Neural cell (in vitro differentiated cells): Measurements from ENCODE around the gene CRX. TPM values are rescaled to one million over a fixed set of nuclear protein-coding genes. Genes with fewer than 3 reads are reported as not detected.

Experiments used
- H2AFZ ChIP-seq: fragments of 200-600, 300-800 bp; sonication (generic), shearing (Covaris generic); 2 replicates; pipeline ENCODE4 v1.6.0; 2014; ENCODE audit warnings: low read depth, mild to moderate bottlenecking, antibody characterized with exemption, low read length, moderate library complexity
- H3F3A ChIP-seq: fragments of 200-600 bp; shearing (Covaris generic); 2 replicates; pipeline ENCODE4 v1.6.1; 2016; ENCODE audit warnings: mild to moderate bottlenecking, moderate library complexity, mixed read lengths, antibody characterized with exemption, low read length; ENCODE audit not compliant: insufficient read depth, poor library complexity, severe bottlenecking
- H3K27ac ChIP-seq: fragments of 200-600, 300-800 bp; sonication (generic), shearing (Covaris generic); 2 replicates; pipeline ENCODE4 v1.5.1; 2014; ENCODE audit warnings: mild to moderate bottlenecking, low read length, moderate library complexity
- H3K27me3 ChIP-seq: fragments of 300-800, 200-600 bp; sonication (generic), shearing (Covaris generic); 2 replicates; pipeline ENCODE4 v1.6.0; 2014; ENCODE audit warnings: mild to moderate bottlenecking, low read depth, low read length, moderate library complexity; ENCODE audit not compliant: insufficient read depth
- H3K36me3 ChIP-seq: fragments of 300-800, 200-600 bp; sonication (generic), shearing (Covaris generic); 2 replicates; pipeline ENCODE4 v1.5.1; 2014; ENCODE audit warnings: mild to moderate bottlenecking, antibody characterized with exemption, low read length, moderate library complexity; ENCODE audit not compliant: insufficient read depth
- H3K4me2 ChIP-seq: fragments of 300-800, 200-600 bp; sonication (generic), shearing (Covaris generic); 2 replicates; pipeline ENCODE4 v1.6.0; 2014; ENCODE audit warnings: mild to moderate bottlenecking, low read length
- H3K4me3 ChIP-seq: fragments of 300-800, 200-600 bp; sonication (generic), shearing (Covaris generic); 2 replicates; pipeline ENCODE4 v1.5.1; 2014; ENCODE audit warnings: mild to moderate bottlenecking, low read length, moderate library complexity
- H3K79me2 ChIP-seq: fragments of 200-600 bp; shearing (Covaris generic); replicated peaks from 2 replicates; pipeline ENCODE4 v1.6.0; 2014; ENCODE audit warnings: mild to moderate bottlenecking, low read length, moderate library complexity; ENCODE audit not compliant: insufficient read depth
- H3K9ac ChIP-seq: fragments of 300-800, 200-600 bp; sonication (generic), shearing (Covaris generic); 2 replicates; pipeline ENCODE4 v1.6.1; 2016; ENCODE audit warnings: mild to moderate bottlenecking, low read length, mixed read lengths
- H3K9me2 ChIP-seq: fragments of 200-600 bp; shearing (Covaris generic); 2 replicates; pipeline ENCODE4 v1.6.1; 2016; ENCODE audit warnings: mild to moderate bottlenecking, low read length, mixed read lengths; ENCODE audit not compliant: insufficient read depth
- H3K9me3 ChIP-seq: fragments of 200-600, 300-800 bp; sonication (generic), shearing (Covaris generic); 2 replicates; pipeline ENCODE4 v1.6.1; 2016; ENCODE audit warnings: mild to moderate bottlenecking, mixed run types, low read length, moderate library complexity, mixed read lengths
- H4K20me1 ChIP-seq: fragments of 200-600 bp; shearing (Covaris generic); 2 replicates; pipeline ENCODE4 v1.6.1; 2016; ENCODE audit warnings: mild to moderate bottlenecking, mixed run types; ENCODE audit not compliant: insufficient read depth
- EP300 ChIP-seq: fragments of 450-650 bp; conservative IDR thresholded peaks from 2 replicates; pipeline ENCODE4 v1.6.1; 2014; ENCODE audit warnings: antibody characterized with exemption, mild to moderate bottlenecking, moderate library complexity; ENCODE audit not compliant: poor library complexity, severe bottlenecking
- EZH2 ChIP-seq: fragments of 200-600, 300-800 bp; shearing (Covaris generic), sonication (generic); IDR thresholded peaks from 2 replicates; pipeline ENCODE4 v1.6.1; 2014; ENCODE audit warnings: antibody characterized with exemption, low read length, borderline replicate concordance, mild to moderate bottlenecking; ENCODE audit not compliant: insufficient read depth, poor library complexity, severe bottlenecking
- MXI1 ChIP-seq: fragments of 450-650 bp; conservative IDR thresholded peaks from 2 replicates; pipeline ENCODE4 v1.6.1; 2014; ENCODE audit warnings: antibody characterized with exemption, mild to moderate bottlenecking; ENCODE audit not compliant: poor library complexity, severe bottlenecking
- POLR2AphosphoS5 ChIP-seq: IDR thresholded peaks from 2 replicates; pipeline ENCODE4 v1.6.1; 2012
- RAD21 ChIP-seq: fragments of 450-650 bp; conservative IDR thresholded peaks from 2 replicates; pipeline ENCODE4 v1.6.1; 2014; ENCODE audit warnings: antibody characterized with exemption, mild to moderate bottlenecking, moderate library complexity
- SMC3 ChIP-seq: fragments of 450-650 bp; conservative IDR thresholded peaks from 2 replicates; pipeline ENCODE4 v1.6.1; 2014; ENCODE audit warnings: antibody characterized with exemption, mild to moderate bottlenecking, moderate library complexity; ENCODE audit not compliant: poor library complexity
- TAF1 ChIP-seq: IDR thresholded peaks from 2 replicates; pipeline ENCODE4 v1.6.1; 2012; ENCODE audit warnings: low read depth
- polyA plus RNA-seq: library from polyadenylated mRNA; depleted of rRNA; stranded (reverse); fragments of >200 nt; gene quantifications from 2 replicates; pipeline ENCODE4 v1.2.3, GENCODE V29; 2014
- TF ChIP-seq, protein P1 (sequence below): fragments of 450-650 bp; IDR thresholded peaks from 2 replicates; pipeline ENCODE4 v1.5.1; 2014; ENCODE audit warnings: antibody characterized with exemption, mild to moderate bottlenecking, moderate library complexity; ENCODE audit not compliant: poor library complexity, severe bottlenecking
- TF ChIP-seq, protein P2 (sequence below): IDR thresholded peaks from 2 replicates; pipeline ENCODE4 v1.6.1; 2012; ENCODE audit warnings: borderline replicate concordance

CRX gene
- polyA plus RNA-seq, 1 donor from 2014 or later = not detected

DNA sequence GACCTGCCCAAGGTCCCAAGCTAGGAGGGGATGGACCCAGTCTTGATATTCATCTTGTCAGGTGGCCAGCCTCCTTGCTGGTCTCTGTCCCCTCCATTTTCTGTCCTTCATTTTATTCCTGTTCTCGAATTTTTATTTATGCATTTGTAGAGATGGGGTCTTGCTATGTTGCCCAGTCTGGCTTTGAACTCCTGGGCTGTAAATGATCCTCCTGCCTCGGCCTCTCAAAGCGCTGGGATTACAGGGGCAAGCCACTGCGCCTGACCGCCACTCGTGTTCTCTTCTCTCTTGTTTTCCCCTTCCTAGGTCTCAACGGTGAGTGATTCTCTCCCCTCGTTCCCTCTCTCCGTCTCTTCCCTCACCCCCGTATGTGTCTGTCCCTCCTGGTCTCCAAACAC lies 26.7 kb downstream of the CRX start:
- no peak overlapping the region for H2AFZ ChIP-seq

DNA sequence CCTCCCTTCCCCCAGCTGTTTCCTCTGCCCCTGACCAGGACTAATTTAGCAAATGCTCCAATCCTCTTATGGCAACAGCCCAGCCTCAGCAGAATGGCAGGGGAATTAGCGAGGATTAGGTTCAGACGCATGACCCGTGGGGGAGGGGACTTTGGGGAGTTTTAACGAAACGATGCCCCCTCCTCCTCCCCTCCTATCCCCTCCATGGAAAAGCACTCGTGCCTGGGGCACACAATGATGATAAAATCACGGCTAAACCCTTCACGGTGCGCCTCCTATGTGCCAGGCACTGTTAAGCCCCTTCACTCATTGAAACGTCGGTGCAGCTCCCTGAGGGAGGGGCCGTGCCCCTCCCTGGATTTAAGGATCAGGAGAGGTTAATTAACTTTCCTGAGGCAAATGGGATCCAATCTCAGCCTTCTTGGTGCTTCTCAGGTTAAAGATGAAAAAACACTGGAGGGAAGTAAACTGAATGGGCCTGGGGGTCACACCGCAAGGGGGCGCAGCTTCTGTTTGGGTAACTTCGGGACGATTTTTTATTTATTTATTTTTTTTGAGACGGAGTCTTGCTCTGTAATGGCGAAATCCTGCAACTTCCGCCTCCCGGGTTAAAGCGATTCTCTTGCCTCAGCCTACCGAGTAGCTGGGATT lies 27.2 kb downstream of the CRX start:
- Histone ChIP-seq H3K36me3 (no peaks in the 10 kb centered on the region), H3K27me3 (no peaks in the 10 kb centered on the region), H3K79me2 (no peaks in the 10 kb centered on the region), H3K9me2 (no peaks in the 10 kb centered on the region), H3K27ac (no peak overlapping the region), H3K4me2 (no peak overlapping the region), H4K20me1 (no peaks in the 10 kb centered on the region), H2AFZ (no peak overlapping the region), H3K9ac (no peak overlapping the region), H3K9me3 (no peaks in the 10 kb centered on the region), H3K4me3 (no peak overlapping the region), H3F3A (no peaks in the 10 kb centered on the region)
- TF ChIP-seq, protein P1, sequence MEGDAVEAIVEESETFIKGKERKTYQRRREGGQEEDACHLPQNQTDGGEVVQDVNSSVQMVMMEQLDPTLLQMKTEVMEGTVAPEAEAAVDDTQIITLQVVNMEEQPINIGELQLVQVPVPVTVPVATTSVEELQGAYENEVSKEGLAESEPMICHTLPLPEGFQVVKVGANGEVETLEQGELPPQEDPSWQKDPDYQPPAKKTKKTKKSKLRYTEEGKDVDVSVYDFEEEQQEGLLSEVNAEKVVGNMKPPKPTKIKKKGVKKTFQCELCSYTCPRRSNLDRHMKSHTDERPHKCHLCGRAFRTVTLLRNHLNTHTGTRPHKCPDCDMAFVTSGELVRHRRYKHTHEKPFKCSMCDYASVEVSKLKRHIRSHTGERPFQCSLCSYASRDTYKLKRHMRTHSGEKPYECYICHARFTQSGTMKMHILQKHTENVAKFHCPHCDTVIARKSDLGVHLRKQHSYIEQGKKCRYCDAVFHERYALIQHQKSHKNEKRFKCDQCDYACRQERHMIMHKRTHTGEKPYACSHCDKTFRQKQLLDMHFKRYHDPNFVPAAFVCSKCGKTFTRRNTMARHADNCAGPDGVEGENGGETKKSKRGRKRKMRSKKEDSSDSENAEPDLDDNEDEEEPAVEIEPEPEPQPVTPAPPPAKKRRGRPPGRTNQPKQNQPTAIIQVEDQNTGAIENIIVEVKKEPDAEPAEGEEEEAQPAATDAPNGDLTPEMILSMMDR = no peak
- TF ChIP-seq EZH2 (no peak), TAF1 (no peak), SMC3 (no peak), EP300 (no peak), POLR2AphosphoS5 (no peak), RAD21 (no peak), MXI1 (no peak)
- TF ChIP-seq, protein P2, sequence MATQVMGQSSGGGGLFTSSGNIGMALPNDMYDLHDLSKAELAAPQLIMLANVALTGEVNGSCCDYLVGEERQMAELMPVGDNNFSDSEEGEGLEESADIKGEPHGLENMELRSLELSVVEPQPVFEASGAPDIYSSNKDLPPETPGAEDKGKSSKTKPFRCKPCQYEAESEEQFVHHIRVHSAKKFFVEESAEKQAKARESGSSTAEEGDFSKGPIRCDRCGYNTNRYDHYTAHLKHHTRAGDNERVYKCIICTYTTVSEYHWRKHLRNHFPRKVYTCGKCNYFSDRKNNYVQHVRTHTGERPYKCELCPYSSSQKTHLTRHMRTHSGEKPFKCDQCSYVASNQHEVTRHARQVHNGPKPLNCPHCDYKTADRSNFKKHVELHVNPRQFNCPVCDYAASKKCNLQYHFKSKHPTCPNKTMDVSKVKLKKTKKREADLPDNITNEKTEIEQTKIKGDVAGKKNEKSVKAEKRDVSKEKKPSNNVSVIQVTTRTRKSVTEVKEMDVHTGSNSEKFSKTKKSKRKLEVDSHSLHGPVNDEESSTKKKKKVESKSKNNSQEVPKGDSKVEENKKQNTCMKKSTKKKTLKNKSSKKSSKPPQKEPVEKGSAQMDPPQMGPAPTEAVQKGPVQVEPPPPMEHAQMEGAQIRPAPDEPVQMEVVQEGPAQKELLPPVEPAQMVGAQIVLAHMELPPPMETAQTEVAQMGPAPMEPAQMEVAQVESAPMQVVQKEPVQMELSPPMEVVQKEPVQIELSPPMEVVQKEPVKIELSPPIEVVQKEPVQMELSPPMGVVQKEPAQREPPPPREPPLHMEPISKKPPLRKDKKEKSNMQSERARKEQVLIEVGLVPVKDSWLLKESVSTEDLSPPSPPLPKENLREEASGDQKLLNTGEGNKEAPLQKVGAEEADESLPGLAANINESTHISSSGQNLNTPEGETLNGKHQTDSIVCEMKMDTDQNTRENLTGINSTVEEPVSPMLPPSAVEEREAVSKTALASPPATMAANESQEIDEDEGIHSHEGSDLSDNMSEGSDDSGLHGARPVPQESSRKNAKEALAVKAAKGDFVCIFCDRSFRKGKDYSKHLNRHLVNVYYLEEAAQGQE = no peak

More for the DNA sequence above, 26.7 kb downstream of the CRX start:
- Histone ChIP-seq H3K9me2 (no peaks in the 10 kb centered on the region), H3K4me2 (no peak overlapping the region), H3K27me3 (no peaks in the 10 kb centered on the region), H4K20me1 (no peaks in the 10 kb centered on the region), H3K4me3 (no peak overlapping the region), H3F3A (no peaks in the 10 kb centered on the region), H3K9me3 (no peaks in the 10 kb centered on the region), H3K79me2 (no peaks in the 10 kb centered on the region), H3K9ac (no peak overlapping the region), H3K27ac (no peak overlapping the region), H3K36me3 (no peaks in the 10 kb centered on the region)
- TF ChIP-seq RAD21 (no peak), MXI1 (no peak), EP300 (no peak), EZH2 (no peak), TAF1 (no peak), POLR2AphosphoS5 (no peak), SMC3 (no peak)
- TF ChIP-seq, protein P2 = no peak
- TF ChIP-seq, protein P1 = no peak
